Measurements from ENCODE around the gene JPH4. TPM values are rescaled to one million over a fixed set of nuclear protein-coding genes. Genes with fewer than 3 reads are reported as not detected.

JPH4 gene
- total and polyA plus RNA-seq, 2 donors (not counting 1 experiment from before 2014, with no cell fraction given) = not detected

DNA sequence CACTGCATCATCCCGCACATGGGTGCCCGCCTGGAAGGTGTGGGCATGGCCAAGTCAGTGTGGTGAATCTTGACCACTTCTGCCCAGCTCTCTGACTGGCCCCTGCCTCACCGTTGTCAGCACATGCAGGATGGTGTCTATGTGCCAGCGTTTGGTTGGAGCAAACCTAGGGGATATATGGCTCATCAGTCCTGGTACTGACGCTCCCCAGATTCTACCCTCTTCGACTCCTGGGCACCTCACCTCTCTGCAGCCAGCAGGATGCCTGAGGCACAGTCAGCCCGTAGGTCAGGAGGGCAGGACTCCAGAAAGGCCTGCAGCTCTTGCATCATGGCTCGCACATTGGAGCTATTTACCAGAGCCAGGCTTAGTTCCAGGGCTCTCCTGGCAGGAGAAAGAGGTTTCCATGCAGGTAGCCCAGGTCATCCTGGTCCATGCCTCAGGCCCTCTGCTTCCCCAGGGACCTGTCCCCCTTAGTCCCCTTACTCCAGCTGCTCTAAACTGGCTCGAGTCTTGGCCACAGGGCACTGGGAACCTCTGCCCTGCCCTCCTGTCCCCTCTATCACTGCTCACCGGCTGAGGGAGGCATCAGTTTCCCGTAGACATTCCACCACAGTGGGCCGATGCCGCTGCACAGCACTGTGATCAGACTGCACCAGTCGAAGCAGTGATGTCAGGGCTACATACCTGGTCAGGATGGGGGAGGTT, 15.0 kb downstream of the JPH4 start:
- Mint-ChIP-seq H3K4me1 (peaks cover 45% of the 10 kb centered on the region), H3K4me3 (no peak overlapping the region), H3K27ac (peak overlapping the region; percentile 56), H3K27me3 (no peaks in the 10 kb centered on the region), H3K9me3 (ENCODE audit: insufficient read depth) (no peaks in the 10 kb centered on the region)
- intact Hi-C loops (cut with micrococcal nuclease) = loop anchor here (2.0 to 10.0 kb wide), 3 partner anchors 243 to 471 kb away; partner anchors contain the start of genes HOMEZ and PABPN1
- Histone ChIP-seq H3K4me3 (ENCODE audit: control extremely low read depth in 1 of 5, extremely low read depth in 1 of 5, insufficient read depth in 1 of 5, low read depth in 2 of 5, low read length in 4 of 5) (no peak overlapping the region), H3K27ac (ENCODE audit: low read length in 2 of 2) (no peak overlapping the region), H3K9me3 (ENCODE audit: control extremely low read depth in 1 of 3, control insufficient read depth in 2 of 3, insufficient read depth in 1 of 3, low read length in 2 of 3) (no peaks in the 10 kb centered on the region), H3K4me2 (replicated peaks; ENCODE audit: low read depth, low read length, poor library complexity, severe bottlenecking) (no peak overlapping the region), H3K79me2 (ENCODE audit: control insufficient read depth, insufficient read depth, low read length) (peaks cover 39% of the 10 kb centered on the region), H3K9ac (ENCODE audit: low read length) (no peak overlapping the region), H3K27me3 (replicated peaks in 1 of 4; ENCODE audit: control extremely low read depth in 1 of 4, control insufficient read depth in 3 of 4, insufficient read depth in 4 of 4, low read length in 3 of 4) (no peaks in the 10 kb centered on the region), H3K36me3 (replicated peaks in 1 of 2; ENCODE audit: control extremely low read depth in 1 of 2, control insufficient read depth in 1 of 2, extremely low read depth in 1 of 2, insufficient read depth in 2 of 2, low read length in 1 of 2) (peaks cover 0 to 75% of the 10 kb centered on the region in 2 experiments), H4K20me1 (ENCODE audit: control insufficient read depth, insufficient read depth, low read length, poor library complexity, severe bottlenecking) (peaks cover 37% of the 10 kb centered on the region), H3K4me1 (ENCODE audit: control insufficient read depth in 2 of 2, insufficient read depth in 2 of 2, low read length in 2 of 2) (peaks cover 15 to 28% of the 10 kb centered on the region in 2 donors), H2AFZ (ENCODE audit: insufficient read depth, low read depth, low read length, poor library complexity, severe bottlenecking) (no peak overlapping the region)
- TF ChIP-seq, protein P1, sequence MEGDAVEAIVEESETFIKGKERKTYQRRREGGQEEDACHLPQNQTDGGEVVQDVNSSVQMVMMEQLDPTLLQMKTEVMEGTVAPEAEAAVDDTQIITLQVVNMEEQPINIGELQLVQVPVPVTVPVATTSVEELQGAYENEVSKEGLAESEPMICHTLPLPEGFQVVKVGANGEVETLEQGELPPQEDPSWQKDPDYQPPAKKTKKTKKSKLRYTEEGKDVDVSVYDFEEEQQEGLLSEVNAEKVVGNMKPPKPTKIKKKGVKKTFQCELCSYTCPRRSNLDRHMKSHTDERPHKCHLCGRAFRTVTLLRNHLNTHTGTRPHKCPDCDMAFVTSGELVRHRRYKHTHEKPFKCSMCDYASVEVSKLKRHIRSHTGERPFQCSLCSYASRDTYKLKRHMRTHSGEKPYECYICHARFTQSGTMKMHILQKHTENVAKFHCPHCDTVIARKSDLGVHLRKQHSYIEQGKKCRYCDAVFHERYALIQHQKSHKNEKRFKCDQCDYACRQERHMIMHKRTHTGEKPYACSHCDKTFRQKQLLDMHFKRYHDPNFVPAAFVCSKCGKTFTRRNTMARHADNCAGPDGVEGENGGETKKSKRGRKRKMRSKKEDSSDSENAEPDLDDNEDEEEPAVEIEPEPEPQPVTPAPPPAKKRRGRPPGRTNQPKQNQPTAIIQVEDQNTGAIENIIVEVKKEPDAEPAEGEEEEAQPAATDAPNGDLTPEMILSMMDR (IDR thresholded peaks at IDR 0.05) = no peak
- no peak for TF ChIP-seq EZH2 (IDR thresholded peaks at IDR 0.05; ENCODE audit: borderline replicate concordance, insufficient read depth, low read depth, low read length, poor library complexity, severe bottlenecking)
- ATAC-seq (ENCODE audit: low read depth) (no peak), DNase-seq (no peak)
- WGBS (ENCODE audit: insufficient coverage) = 97% methylated on average over 10 of the region's 14 CpGs
- ChIA-PET POLR2A (no interaction called here), CTCF (interaction anchor here (1.0 to 12.4 kb wide), 12 partner anchors 9 to 300 kb away, joined by 3 to 335 read pairs (median 5); partner anchors contain the start of gene ZFHX2)
